Activated T-cell treated with anti-CD3 and anti-CD28 coated beads, Interleukin-2, amount 50 U/mL, for 72 hours (primary cell): Measurements from ENCODE around the gene BHLHA15. TPM values are rescaled to one million over a fixed set of nuclear protein-coding genes. Genes with fewer than 3 reads are reported as not detected.

Experiments used
- ATAC-seq, 2 donors: fragments of 150-1000 bp; cut with Tn5 transposase; replicated peaks in 1 of 2; 2 replicates each; pipeline ENCODE4 v1.10.0; 2021; ENCODE audit warnings: moderate library complexity in 2 of 2, mild to moderate bottlenecking in 1 of 2
- DNase-seq, 2 donors: peaks; one replicate each; pipeline ENCODE4 v3.0.0; 2021 to 2022; ENCODE audit warnings: mixed read lengths in 1 of 2
- H3K27ac Mint-ChIP-seq: one replicate; pipeline ENCODE4 v1.8.0; 2022; ENCODE audit warnings: mild to moderate bottlenecking, moderate library complexity, mixed read lengths
- H3K27me3 Mint-ChIP-seq: one replicate; pipeline ENCODE4 v1.8.0; 2022; ENCODE audit warnings: low read depth, mixed read lengths
- H3K36me3 Mint-ChIP-seq, 2 donors: one replicate each; pipeline ENCODE4 v1.8.0; 2022; ENCODE audit warnings: mixed read lengths in 2 of 2, mild to moderate bottlenecking in 1 of 2; ENCODE audit not compliant: insufficient read depth in 2 of 2
- H3K4me1 Mint-ChIP-seq: one replicate; pipeline ENCODE4 v1.8.0; 2022; ENCODE audit warnings: low read depth, mixed read lengths
- H3K4me3 Mint-ChIP-seq, 2 donors: one replicate each; pipeline ENCODE4 v1.8.0; 2022; ENCODE audit warnings: mild to moderate bottlenecking in 2 of 2, mixed read lengths in 2 of 2, moderate library complexity in 2 of 2
- H3K9me3 Mint-ChIP-seq, 2 donors: one replicate each; pipeline ENCODE4 v1.8.0; 2022; ENCODE audit warnings: mixed read lengths in 2 of 2
- total RNA-seq, 2 donors: library from RNA; stranded (reverse); gene quantifications; one replicate each; pipeline ENCODE4 v1.2.3, GENCODE V29; 2022

BHLHA15 gene
- total RNA-seq, 2 donors from 2014 or later, result 0.65 to 3.3 TPM

DNA sequence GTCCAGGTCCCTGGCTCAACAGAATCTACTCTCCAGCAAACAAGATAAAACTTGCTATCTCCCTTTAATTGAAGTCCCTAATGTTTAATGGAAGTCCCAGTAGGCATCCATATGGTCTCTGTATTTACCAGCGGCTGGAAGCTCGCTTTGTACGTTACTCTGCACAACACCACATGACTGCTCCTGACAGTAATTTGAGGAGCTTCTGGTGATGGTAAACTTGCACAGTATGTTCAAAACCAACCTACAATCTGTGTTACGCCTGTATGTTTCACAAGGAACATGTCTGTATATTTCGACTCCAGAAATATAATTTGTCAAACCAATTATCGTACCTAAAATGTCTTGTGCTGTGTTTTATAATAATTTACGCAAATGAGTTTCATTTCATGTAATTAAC is 45.2 kb downstream of the BHLHA15 start:
- Mint-ChIP-seq H3K27me3 (no peaks in the 10 kb centered on the region), H3K36me3 (peaks cover 3 to 4% of the 10 kb centered on the region in 2 donors), H3K4me1 (peaks cover 26% of the 10 kb centered on the region), H3K4me3 (no peak overlapping the region), H3K9me3 (no peaks in the 10 kb centered on the region), H3K27ac (peak overlapping the region; percentile 68)
- ATAC-seq (no peak), DNase-seq (no peak)

DNA sequence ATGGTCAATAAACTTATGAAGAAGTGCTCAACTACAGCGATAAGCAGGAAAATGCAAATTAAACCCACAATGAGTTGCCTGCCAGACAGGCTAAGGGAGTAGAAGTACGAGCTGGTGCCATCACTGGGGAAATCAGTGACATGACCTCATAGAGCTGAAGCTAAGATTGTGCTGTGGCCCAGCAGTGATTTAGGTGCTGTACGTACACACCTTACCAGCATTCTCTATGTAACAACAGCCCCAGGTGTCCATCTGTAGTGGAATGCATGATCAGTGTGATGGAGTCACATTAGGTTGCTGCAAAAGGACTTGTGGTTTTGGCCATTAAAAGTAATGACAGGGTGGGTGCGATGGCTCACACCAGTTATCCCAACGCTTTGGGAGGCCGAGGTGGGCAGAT is 46.5 kb downstream of the BHLHA15 start:
- ATAC-seq, result no peak
- Mint-ChIP-seq H3K9me3 (peaks cover 0 to 2% of the 10 kb centered on the region in 2 donors), H3K27ac (no peak overlapping the region)

More for the DNA sequence above, 46.5 kb downstream of the BHLHA15 start:
- no peak overlapping the region for H3K4me3 Mint-ChIP-seq
- peaks cover 24% of the 10 kb centered on the region for H3K4me1 Mint-ChIP-seq
- no peak for DNase-seq
- peaks cover 3 to 9% of the 10 kb centered on the region in 2 donors for H3K36me3 Mint-ChIP-seq
- no peaks in the 10 kb centered on the region for H3K27me3 Mint-ChIP-seq

Other genes starting within 250 kb of the BHLHA15 start
- gene OCM2, start 221.2 kb upstream of the BHLHA15 start, total RNA-seq, result not detected
- gene LMTK2, start 104.6 kb upstream of the BHLHA15 start, total RNA-seq, result 10 to 100 TPM; 14.4 to 16.2 TPM
- 10 to 100 TPM; 40.7 to 53.0 TPM for gene TECPR1, start 40.8 kb downstream of the BHLHA15 start, total RNA-seq
- gene BRI3, start 70.2 kb downstream of the BHLHA15 start, total RNA-seq, result 10 to 100 TPM; 84.2 to 90.0 TPM
- gene BAIAP2L1, start 189.7 kb downstream of the BHLHA15 start, total RNA-seq, result 1 to 10 TPM; 5.1 to 9.6 TPM